ENCODE data around the gene RNU7-1.

DNA sequence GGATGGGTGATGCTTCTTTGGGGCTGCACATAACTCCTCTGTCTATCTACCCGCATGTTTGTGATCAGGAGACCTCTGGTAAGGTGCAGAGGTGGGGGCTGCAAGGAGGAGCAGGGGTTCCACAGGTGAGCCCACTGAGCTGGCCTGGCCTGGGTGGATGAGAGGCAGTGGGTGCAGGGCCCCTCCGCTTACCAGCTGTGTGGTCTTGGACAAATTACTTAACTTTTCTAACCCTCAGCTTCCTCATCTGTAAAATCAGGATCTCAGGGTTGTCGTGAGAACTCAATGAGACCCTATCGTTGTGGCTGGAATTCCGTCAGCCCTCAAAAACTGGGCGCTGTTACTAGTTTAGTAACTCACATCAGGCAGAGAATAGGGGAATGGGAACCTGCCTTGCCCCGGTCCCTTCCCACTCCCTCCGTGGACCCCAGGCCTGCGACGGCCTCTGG is 15.0 kb downstream of the RNU7-1 start:
- TF ChIP-seq CTCF (IDR thresholded peaks at IDR 0.05) (no peak), POLR2A (IDR thresholded peaks at IDR 0.05) (no peak)
